CD4-positive, alpha-beta T cell treated with Interleukin-15 for 4 hours (primary cell): Measurements from ENCODE around the gene SEPTIN8.
A peak's percentile ranks its signal among the peaks of the same experiment; 100 is the strongest.

Experiments
- DNase-seq: peaks from one replicate; pipeline ENCODE4 v3.0.0-alpha.2; 2020; ENCODE audit warnings: low spot score

The SEPTIN8 gene, protein sequence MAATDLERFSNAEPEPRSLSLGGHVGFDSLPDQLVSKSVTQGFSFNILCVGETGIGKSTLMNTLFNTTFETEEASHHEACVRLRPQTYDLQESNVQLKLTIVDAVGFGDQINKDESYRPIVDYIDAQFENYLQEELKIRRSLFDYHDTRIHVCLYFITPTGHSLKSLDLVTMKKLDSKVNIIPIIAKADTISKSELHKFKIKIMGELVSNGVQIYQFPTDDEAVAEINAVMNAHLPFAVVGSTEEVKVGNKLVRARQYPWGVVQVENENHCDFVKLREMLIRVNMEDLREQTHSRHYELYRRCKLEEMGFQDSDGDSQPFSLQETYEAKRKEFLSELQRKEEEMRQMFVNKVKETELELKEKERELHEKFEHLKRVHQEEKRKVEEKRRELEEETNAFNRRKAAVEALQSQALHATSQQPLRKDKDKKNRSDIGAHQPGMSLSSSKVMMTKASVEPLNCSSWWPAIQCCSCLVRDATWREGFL

DNA sequence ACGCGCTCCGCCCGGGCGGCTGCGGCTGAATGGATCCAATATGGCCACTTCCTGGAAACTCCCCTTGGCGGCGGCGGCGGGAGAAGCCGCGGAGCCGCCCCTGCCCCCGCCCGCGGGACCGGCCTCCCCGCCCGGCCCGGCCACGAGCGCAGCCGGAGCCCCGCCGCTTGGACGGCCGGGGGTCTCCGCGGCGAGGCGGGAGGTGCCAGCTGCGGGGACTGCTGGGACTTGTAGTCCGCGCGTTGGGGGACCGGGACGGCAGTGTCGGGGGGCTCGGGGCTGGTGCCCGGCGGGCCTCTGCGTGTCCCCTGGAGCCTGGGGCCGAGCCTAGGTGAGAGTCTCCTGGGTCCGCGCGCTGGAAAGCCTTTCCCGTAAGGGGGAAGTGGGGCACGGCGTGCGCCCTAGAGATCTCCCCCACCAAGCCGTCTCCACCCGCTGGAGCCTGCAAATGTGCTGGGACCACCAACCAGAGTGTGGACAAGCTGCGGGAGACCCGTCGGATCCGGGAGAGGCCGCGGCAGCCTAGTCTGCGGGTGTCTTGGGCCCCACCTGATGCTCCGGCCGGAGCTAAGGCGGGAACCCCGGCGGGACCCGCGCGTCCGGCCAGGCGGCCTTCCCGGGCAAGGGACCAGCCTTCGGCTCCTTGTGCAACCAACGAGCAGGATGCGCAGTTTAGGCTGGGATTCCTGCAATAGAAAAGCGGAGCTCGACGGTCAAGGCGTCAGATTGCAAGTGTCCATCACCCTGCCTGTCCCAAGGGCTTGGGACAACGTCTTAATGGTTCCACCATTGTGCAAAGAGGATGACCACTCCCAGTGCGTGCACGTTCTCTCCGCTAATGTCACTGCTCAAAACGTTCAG is at the start of gene SEPTIN8:
Gene SEPTIN8, minus strand, starts transcription at position 31 of the 861 bp plus-strand sequence. CDS start 102 bp downstream, outside the sequence.
- DNase-seq: peak; percentile 33

DNA sequence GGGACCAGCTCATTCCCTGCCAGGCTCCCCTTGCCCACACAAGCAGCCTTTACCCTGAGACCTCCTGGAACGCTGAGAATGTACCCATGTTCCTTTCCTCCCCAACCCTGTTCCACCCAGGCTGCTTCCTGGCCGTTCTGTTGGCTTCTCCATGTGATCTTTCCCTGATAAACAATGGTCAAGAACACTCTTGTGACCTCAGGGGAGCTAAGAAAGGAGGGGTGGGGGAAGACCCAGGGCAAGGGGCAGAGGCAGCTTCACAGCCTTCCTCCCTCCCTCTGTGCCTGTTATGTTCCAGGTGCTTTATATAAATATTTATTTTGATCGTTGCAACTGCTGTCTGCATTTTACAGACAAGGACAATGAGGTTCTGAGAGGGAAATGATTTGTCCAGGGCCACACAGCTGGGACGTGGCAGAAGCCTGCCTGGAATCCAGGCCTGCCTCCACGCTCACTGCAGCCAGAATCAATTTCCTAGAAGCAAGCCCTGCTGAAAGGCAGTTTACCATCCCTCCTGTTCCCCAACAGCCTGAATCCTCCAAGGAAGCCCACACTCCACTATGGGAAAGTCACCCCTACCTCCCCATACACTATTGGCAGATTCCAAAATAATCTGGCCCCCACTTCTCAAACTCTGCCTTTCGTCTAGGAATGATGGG is 49.5 kb upstream of the SEPTIN8 start:
- no peak for DNase-seq

DNA sequence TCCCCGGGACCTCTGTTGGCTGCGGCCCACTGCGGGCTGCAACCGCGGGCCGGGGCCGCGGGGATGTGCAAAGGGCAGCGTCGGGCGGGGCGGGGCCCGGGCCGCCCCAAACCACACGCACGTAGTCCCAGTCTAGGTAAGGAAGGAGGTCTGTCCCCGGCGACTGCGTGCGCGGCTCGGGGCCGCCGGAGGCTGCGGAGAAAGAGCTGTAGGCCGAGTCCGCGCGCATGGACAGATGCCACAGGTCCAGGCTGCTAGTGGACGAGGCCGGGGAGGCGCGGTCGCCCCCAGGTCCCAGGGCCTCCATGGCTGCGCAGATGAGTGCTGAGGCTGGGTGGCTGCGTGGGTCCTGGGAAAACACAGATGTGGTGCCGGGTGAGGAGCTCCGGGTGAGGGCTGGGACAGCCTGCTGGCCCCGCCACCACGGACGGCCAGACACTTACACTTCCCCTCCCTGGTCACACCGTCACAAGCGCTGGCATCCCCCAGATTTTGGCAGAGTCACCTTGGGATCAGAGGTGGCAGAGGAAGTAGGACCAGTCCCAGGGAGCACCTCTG is 48.9 kb upstream of the SEPTIN8 start:
- no peak for DNase-seq

DNA sequence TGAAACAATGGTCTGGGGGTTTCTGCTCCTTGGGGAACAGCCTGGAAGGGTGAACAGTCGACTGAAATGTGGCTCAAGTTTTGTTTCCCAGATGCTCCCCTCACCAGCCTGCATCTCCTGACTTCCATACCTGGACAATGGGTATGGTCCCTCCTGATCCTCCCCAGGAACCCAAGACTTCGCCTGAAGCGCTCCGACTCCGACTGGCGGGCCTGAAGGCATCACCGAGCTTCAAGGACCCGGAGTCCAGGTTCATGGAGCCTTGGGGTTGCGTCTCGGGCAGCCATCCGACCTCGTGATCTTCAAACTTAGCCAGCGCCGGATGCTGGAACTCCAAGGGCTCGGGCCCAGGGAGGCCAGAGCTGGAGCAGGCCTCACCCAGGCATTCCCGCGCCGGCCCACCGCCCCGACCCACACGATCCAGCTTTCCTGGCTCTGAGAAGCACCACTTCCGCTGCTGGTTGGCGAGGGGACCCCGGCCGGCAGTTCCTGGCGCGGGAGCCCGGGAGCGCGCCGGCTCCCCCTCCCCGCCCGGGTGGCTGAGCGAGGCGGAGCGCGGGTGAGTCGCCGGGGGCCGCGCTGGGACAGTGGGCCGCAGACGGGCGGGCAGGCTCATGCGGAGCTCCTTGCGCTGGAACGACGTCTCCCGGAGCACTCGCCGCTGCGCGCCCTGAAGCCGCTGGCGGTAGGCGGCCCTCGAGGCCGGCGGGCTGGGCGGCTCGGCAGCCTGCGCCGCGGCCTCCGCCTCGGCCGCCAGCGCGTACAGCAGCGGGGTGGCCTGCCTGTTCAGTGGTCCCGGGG is 48.2 kb upstream of the SEPTIN8 start:
- no peak for DNase-seq

DNA sequence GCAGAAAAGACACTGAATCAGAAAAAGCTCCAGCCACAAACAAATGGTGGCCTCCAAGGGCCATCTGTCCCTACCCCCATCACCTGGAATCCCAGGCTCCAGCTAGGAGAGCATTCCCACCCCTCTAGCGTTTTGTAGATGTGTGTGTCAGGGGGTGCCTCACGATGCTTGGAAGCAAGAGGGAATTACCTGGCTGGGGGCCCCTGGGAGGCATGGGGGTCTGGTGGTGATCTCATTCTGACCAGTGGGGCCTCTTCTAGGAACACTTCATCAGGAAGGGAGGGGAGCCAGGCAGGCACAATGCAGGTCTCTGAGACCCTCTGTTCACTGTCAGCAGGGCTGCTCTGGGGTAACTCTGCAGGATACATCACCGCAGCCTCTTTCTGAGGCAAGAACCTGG is 47.4 kb upstream of the SEPTIN8 start:
- DNase-seq: no peak

DNA sequence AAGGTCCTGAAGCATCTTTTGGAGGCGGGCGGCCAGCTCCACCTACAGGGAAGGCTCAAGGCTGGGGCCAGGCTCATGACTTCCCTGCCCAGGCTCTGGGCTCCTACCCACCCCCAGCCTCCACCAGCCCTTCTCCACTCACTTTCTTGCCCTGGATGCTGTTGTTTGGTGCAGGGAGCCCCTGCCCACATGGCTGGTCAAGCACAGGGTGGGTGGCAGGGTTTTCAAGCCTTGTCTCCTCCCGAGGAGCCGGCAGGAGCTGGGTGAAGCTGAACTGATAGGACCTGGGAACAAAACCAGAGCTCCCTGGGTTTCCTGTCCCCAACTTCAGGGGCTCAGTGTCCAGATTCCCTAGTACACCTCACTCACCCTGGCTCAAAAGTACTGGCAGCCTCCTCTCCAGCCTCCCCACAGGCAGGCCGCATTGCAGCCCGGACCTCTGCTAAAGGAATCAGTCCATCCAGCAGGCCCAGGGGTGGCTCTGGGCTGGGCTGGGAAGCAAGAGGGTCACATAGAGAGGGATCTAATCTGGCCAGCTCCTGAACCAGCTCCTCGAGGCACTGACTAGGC is 46.5 kb upstream of the SEPTIN8 start:
- no peak for DNase-seq

DNA sequence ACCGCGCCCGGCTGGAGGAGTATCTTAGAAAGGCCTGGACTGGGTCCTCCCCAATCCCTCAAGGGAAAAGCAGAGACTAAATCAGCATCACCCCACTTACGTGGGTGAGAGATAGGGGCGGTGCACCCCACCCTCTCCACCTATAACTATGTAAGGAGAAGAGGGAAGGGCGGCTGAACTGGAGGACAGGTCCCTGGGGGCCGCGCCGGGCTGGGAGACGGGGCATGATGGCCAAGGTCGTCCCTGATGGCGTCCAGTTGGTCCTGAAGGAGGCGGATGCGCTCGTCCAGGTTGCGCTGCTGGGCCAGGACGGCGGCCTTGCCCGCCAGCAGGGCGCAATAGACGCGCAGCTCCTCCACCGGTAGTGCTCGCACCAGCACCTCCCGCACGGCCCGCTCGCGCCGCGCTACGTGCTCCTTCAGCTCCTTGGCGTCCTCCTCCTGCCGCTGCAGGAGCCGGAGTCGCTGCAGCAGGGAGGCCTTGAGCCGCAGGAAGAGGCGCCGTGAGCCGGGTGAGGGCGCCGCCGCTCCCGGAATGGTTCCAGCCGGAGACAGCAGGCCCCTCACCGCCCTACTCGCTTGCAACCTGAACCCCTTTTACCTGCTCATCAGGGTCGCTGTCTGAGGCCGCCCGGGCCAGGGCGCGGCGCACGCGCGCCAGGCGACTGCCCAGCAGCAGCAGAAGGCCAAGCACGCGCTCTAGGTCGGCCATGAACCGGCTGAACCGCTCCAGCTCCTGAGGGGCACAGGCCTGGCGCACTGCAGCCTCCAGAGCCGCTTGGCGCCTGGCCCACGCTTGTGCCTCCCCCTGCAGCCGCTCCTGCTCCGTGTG is 45.8 kb upstream of the SEPTIN8 start:
- no peak for DNase-seq

DNA sequence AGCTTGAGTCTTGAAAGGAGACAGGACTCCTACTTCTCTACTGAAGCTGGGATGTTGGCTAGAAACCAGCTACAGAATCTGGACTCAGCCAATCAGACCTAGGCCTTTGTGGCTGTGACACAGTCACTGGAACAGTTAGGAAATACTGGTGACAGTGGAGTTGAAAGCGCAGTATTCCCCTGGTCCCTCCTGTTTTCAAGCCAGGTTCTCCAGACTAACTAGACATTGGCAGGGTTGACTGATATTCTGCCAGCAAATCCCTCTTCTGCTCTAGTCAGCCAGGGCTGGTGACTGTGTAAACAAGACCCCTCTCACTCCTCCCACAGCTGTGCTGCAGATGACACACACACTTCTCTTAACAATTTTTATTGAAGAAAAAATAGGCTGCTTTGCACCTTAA is 44.8 kb upstream of the SEPTIN8 start:
- DNase-seq: no peak

DNA sequence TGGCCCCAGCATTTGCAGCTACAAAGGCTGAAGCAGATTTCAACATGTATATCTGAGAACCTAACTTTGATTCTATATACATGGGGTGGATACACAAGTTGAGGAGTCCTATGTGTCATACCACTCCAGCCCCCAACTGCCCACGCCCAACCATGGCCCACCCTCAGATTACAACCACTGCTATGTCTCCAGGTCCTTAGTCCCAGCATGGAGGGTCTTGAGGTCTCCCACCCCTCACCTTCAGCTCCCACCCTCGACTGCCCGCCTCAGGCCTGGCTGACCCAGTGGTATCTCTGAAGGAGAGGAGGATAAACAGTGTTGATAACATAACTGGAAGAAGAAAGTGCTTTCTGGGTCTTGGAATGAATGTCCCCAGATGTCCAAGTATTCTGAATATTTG is 44.3 kb upstream of the SEPTIN8 start:
- no peak for DNase-seq

DNA sequence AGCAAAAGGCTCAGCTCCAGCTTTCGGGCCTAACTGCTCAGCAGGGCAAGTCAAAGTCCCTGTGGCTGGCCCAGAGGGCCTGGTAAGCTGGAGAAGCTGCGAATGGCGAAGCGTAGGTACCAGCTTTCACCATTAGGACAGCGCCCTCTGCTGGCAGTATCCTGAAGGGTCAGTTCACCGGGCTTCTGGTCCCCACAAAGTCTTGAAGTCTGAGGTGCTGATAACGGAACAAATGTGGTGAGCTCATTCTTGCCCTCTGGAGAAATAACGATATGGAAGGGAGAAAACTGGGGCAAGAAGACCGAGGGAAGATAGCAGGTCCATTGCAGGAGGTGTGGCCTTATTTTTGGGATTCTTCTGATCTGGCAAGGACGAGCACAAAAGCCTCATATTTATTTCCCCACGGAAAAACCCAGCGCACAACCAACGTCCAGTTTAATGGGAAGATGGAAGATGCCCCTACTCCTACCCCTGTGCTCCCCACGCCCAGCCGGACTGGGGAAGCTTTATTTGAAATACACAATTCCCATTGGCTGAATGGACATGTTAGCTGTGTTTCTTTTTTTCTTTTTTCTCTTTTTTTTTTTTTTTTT is 43.2 kb upstream of the SEPTIN8 start:
- DNase-seq: peak; percentile 88

DNA sequence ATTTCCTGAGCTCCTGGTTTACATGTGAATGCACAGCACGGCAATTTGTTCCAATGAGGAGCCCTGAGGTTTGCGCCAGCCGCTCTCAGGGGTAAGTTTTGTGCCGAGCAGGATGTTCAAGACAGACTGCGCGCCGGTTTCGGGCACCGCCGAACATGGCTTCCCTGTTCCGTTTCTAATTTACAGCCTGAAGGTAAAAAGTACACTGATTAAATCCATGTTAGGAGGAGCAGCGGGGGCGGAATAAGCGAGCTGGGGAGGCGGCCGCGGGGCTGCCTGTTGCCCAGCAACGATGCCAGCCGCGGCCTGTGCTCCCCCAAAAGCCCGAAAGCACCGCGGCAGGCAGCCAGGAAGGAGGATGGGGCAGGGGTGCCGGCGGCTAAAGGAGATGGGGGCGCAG is 42.4 kb upstream of the SEPTIN8 start:
- DNase-seq: no peak

DNA sequence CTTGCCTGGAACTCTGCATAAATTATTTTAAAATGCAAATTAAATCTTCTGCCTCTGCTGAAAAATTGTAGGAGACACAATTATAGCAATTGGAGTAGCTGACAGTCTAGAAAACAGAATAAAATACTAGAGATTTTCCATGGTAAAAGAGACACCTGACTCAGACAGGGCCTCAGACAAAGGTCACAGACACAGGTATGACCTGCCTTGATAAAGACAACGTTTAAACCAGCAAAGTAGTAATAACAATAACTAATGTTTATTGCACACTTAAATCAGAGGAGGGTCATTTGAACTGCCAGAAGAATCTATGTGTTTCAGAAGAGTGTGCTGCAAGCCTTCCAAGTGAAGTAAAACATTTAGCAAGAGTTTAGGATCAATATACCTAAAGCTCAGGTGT is 40.0 kb upstream of the SEPTIN8 start:
- no peak for DNase-seq

DNA sequence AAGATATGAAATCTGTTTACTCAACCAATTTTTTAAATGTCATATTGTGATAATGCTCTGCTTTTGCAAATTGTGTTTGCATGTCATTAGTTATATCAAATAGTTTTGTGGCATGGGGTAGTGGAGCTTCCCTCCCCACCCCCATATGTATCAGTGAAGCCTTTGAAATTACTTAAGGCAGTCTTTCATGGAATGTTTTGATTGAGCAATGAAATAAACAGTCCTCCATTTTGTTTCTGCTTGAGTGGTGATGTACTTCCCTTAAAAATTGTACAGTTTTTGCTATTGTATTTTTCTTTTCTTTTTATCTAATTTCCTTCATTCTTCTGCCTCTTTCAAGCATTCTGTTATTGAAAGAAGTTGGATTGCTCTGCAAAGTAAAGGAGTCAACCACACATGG is 39.5 kb upstream of the SEPTIN8 start:
- no peak for DNase-seq

DNA sequence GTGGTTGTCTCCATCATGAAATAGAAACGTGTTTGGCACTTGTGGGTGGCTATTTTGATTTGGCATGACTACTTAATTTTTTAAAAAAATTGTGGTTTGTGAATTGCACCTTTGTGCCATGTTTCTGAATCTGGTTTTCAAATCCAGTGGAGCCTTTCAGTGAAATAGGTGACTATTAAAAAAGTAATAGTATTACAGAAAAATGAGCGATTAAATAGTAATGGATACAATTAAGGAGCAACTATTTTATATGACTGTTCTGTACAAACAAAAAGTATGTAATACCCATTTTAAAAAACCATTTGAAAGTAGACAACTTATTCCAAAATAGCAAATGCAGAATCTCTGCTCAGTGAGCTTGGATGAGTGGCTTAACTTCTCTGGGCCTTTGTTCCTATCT is 39.0 kb upstream of the SEPTIN8 start:
- no peak for DNase-seq

DNA sequence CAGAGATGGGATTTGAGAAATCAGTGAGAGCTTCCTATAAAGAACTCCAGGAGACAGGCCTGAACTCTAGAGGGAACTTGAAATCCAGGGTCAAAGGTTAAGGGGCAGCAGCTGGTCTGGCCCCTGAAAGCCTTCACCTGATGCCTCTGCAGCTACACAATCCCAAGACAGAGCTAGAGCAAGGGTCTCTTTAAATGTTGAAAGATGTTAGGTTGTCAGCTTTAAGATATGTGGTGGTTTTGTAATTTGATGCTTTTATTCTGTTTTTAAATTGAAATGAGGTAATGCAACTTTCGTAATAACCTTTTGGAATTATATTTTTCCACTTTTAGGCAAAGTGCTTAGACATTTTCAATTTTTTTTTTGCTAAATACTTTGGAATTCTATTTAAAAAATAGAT is 38.4 kb upstream of the SEPTIN8 start:
- DNase-seq: no peak

DNA sequence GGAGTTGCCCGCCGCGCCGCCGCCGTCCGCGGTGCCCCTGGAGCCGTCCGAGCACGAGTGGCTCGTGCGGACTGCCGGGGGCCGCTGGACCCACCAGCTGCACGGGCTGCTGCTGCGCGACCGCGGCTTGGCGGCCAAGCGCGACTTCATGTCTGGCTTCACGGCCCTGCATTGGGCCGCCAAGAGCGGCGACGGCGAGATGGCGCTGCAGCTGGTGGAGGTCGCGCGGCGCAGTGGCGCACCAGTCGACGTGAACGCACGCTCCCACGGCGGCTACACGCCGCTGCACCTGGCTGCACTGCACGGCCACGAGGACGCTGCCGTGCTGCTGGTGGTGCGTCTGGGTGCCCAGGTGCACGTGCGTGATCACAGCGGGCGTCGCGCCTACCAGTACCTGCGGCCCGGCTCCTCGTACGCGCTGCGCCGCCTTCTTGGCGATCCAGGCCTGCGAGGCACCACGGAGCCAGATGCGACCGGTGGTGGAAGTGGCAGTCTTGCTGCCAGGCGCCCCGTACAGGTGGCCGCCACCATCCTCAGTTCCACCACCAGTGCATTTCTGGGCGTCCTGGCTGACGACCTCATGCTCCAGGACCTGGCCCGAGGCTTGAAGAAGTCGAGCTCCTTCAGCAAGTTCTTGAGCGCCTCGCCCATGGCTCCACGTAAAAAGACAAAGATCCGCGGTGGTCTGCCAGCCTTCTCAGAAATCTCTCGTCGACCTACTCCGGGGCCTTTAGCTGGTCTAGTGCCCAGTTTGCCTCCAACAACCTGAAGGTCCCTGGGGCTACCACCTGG is 37.7 kb upstream of the SEPTIN8 start:
- DNase-seq: no peak

DNA sequence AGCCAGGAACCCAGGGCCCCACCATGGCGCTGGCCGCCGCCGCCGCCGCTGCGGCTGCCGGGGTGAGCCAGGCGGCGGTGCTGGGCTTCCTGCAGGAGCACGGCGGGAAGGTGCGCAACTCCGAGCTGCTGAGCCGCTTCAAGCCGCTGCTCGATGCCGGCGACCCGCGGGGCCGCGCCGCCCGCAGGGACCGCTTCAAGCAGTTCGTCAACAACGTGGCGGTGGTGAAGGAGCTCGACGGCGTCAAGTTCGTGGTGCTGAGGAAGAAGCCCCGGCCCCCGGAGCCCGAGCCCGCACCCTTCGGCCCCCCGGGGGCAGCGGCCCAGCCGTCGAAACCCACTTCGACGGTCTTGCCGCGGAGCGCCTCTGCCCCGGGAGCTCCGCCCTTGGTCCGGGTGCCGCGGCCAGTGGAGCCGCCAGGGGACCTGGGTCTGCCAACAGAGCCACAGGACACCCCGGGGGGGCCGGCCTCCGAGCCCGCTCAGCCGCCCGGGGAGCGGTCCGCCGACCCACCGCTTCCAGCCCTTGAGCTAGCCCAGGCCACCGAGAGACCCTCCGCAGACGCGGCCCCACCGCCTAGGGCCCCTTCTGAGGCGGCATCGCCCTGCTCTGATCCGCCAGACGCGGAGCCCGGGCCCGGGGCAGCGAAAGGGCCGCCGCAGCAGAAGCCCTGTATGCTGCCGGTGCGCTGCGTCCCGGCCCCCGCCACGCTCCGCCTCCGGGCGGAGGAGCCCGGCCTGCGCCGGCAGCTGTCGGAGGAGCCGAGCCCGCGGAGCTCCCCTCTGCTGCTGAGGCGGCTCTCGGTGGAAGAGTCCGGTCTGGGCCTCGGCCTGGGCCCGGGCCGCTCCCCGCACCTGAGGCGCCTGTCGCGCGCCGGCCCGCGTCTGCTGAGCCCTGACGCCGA is 36.8 kb upstream of the SEPTIN8 start:
- peak; percentile 13 for DNase-seq
